DMS79 treated with DMSO at 0.1 percent for 48 hours (cell line): ENCODE data around the gene VEGFB.
"Not testable (repeated sequence)": the region's sequence is repeated elsewhere in the genome, so short reads cannot be mapped to it uniquely, and the experiment has no call there.

ENCODE experiments used
- DNase-seq: peaks from one replicate; lab custom pipeline; 2025; lab: John Stamatoyannopoulos, UW

Gene VEGFB

GRCh38 chr11:64232182-64232966 lies 2.0 kb upstream of the VEGFB start:
- no peak for DNase-seq

- no peak for DNase-seq
Measured at GRCh38 chr11:64232967-64233315, 1.4 kb upstream of the VEGFB start.

GRCh38 chr11:64234647-64235379 lies 429 bp downstream of the VEGFB start:
- DNase-seq: no peak

- no peak for DNase-seq
Measured at GRCh38 chr11:64235437-64236161, 1.2 kb downstream of the VEGFB start.

GRCh38 chr11:64237484-64237951 lies 3.1 kb downstream of the VEGFB start:
- DNase-seq: peak; percentile 82

GRCh38 chr11:64238076-64238475 lies 3.7 kb downstream of the VEGFB start:
- DNase-seq: no peak

GRCh38 chr11:64238999-64239398 lies 4.6 kb downstream of the VEGFB start:
- no peak for DNase-seq

- no peak for DNase-seq
Measured at GRCh38 chr11:64239662-64240434, 5.5 kb downstream of the VEGFB start.

- DNase-seq: peak; percentile 87
Measured at GRCh38 chr11:64240435-64241240, 6.3 kb downstream of the VEGFB start, which contains the start of gene FKBP2. TSS of gene FKBP2 (plus strand) at chr11:64241095. CDS start at chr11:64242388, 1,293 bp downstream.

GRCh38 chr11:64241241-64241490 lies 6.8 kb downstream of the VEGFB start:
- DNase-seq: peak; percentile 96

- DNase-seq: no peak
Measured at GRCh38 chr11:64241491-64242374, 7.3 kb downstream of the VEGFB start.

GRCh38 chr11:64243236-64243854 lies 9.0 kb downstream of the VEGFB start:
- DNase-seq: no peak

- no peak for DNase-seq
Measured at GRCh38 chr11:64244107-64244506, 9.7 kb downstream of the VEGFB start.

GRCh38 chr11:64244966-64245365 lies 10.6 kb downstream of the VEGFB start:
- no peak for DNase-seq

- no peak for DNase-seq
Measured at GRCh38 chr11:64245401-64245796, 11.0 kb downstream of the VEGFB start.

- DNase-seq: peak; percentile 26
Measured at GRCh38 chr11:64245797-64246620, 11.6 kb downstream of the VEGFB start.

- not testable (repeated sequence) for DNase-seq
Measured at GRCh38 chr11:64246621-64246870, 12.2 kb downstream of the VEGFB start.

- peak; percentile 60 for DNase-seq
Measured at GRCh38 chr11:64246871-64247728, 12.7 kb downstream of the VEGFB start, which contains the start of gene PPP1R14B. TSS of gene PPP1R14B (minus strand) at chr11:64246943. CDS start at chr11:64246673, 270 bp downstream.
